Panc1 (cell line): ENCODE results near the gene MAS1L.

Experiments used
- POLR2AphosphoS5 ChIP-seq: IDR thresholded peaks from 2 replicates; pipeline ENCODE4 v1.6.1; 2012; ENCODE audit warnings: mild to moderate bottlenecking, low read depth, low read length, moderate library complexity
- SIN3A ChIP-seq: IDR thresholded peaks from 2 replicates; pipeline ENCODE4 v1.6.1; 2012; ENCODE audit warnings: low read depth, mild to moderate bottlenecking, low read length, moderate library complexity, borderline replicate concordance; ENCODE audit not compliant: insufficient read depth
- TCF7L2 ChIP-seq: IDR thresholded peaks from 2 replicates; pipeline ENCODE4 v1.6.1; 2011; ENCODE audit warnings: mild to moderate bottlenecking, low read depth, low read length, inconsistent platforms
- TF ChIP-seq, protein P1 (sequence below): fragments of 450-650 bp; IDR thresholded peaks from 2 replicates; pipeline ENCODE4 v1.5.1; 2017; ENCODE audit warnings: mild to moderate bottlenecking
- TF ChIP-seq, protein P2 (sequence below), 2 experiments: IDR thresholded peaks; 2 replicates each; pipeline ENCODE4 v1.6.1; 2011 to 2012; ENCODE audit warnings: low read depth in 2 of 2, control low read depth in 1 of 2, low read length in 1 of 2, mild to moderate bottlenecking in 1 of 2, moderate library complexity in 1 of 2; ENCODE audit not compliant: insufficient read depth in 1 of 2

- TF ChIP-seq, protein P1, sequence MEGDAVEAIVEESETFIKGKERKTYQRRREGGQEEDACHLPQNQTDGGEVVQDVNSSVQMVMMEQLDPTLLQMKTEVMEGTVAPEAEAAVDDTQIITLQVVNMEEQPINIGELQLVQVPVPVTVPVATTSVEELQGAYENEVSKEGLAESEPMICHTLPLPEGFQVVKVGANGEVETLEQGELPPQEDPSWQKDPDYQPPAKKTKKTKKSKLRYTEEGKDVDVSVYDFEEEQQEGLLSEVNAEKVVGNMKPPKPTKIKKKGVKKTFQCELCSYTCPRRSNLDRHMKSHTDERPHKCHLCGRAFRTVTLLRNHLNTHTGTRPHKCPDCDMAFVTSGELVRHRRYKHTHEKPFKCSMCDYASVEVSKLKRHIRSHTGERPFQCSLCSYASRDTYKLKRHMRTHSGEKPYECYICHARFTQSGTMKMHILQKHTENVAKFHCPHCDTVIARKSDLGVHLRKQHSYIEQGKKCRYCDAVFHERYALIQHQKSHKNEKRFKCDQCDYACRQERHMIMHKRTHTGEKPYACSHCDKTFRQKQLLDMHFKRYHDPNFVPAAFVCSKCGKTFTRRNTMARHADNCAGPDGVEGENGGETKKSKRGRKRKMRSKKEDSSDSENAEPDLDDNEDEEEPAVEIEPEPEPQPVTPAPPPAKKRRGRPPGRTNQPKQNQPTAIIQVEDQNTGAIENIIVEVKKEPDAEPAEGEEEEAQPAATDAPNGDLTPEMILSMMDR, result no peak
- TF ChIP-seq SIN3A (no peak), POLR2AphosphoS5 (no peak), TCF7L2 (no peak)
- TF ChIP-seq, protein P2, sequence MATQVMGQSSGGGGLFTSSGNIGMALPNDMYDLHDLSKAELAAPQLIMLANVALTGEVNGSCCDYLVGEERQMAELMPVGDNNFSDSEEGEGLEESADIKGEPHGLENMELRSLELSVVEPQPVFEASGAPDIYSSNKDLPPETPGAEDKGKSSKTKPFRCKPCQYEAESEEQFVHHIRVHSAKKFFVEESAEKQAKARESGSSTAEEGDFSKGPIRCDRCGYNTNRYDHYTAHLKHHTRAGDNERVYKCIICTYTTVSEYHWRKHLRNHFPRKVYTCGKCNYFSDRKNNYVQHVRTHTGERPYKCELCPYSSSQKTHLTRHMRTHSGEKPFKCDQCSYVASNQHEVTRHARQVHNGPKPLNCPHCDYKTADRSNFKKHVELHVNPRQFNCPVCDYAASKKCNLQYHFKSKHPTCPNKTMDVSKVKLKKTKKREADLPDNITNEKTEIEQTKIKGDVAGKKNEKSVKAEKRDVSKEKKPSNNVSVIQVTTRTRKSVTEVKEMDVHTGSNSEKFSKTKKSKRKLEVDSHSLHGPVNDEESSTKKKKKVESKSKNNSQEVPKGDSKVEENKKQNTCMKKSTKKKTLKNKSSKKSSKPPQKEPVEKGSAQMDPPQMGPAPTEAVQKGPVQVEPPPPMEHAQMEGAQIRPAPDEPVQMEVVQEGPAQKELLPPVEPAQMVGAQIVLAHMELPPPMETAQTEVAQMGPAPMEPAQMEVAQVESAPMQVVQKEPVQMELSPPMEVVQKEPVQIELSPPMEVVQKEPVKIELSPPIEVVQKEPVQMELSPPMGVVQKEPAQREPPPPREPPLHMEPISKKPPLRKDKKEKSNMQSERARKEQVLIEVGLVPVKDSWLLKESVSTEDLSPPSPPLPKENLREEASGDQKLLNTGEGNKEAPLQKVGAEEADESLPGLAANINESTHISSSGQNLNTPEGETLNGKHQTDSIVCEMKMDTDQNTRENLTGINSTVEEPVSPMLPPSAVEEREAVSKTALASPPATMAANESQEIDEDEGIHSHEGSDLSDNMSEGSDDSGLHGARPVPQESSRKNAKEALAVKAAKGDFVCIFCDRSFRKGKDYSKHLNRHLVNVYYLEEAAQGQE (IDR thresholded peaks at IDR 0.05; ENCODE audit: insufficient read depth in 1 of 2, low read depth in 2 of 2, low read length in 1 of 2), result no peak
These were observed 41.3 kb upstream of the MAS1L start for GRCh38 chr6:29528988-29529560.
